Right cardiac atrium (tissue), 5 donors: ENCODE data around the gene IL5RA. TPM values are rescaled to one million over a fixed set of nuclear protein-coding genes. Genes with fewer than 3 reads are reported as not detected.

ENCODE experiments used
- ATAC-seq, 2 donors: fragments of 200-7000 bp; cut with Tn5 transposase; one replicate each; pipeline versions ENCODE4 v1.8.0 to v1.9.1; 2020; ENCODE audit warnings: moderate library complexity in 2 of 2, mild to moderate bottlenecking in 1 of 2
- DNase-seq, 3 donors: peaks; one replicate each; pipeline ENCODE4 v3.0.0-alpha.2; 2020
- H3K27ac ChIP-seq: one replicate; pipeline ENCODE4 v1.5.1; 2013; ENCODE audit warnings: mild to moderate bottlenecking, low read length, control low read depth, moderate library complexity
- H3K27me3 ChIP-seq: one replicate; pipeline ENCODE4 v1.6.1; 2013; ENCODE audit not compliant: control insufficient read depth, insufficient read depth
- H3K4me1 ChIP-seq: one replicate; pipeline ENCODE4 v1.6.1; 2013; ENCODE audit warnings: low read length; ENCODE audit not compliant: control insufficient read depth, insufficient read depth
- H3K4me3 ChIP-seq: one replicate; pipeline ENCODE4 v1.5.1; 2013; ENCODE audit warnings: low read length, control low read depth
- H3K9me3 ChIP-seq: one replicate; pipeline ENCODE4 v1.6.1; 2013; ENCODE audit warnings: low read length; ENCODE audit not compliant: control insufficient read depth
- WGBS: extraction: QIAGEN DNeasy Blood & Tissue Kit; methylation state at CpG from one replicate; pipeline ENCODE4 v1.1.7; 2013; 5-methylcytosine and 5-hydroxymethylcytosine counted together
- intact Hi-C, 4 donors: fragments of 100-400 bp; cut with DNase I; formaldehyde crosslinking; loops; one replicate each; pipeline versions ENCODE4 v1.11.0 to v1.14.0; 2022 to 2023
- polyA plus RNA-seq: library from polyadenylated mRNA; stranded (reverse); fragments of 200-250 nt; gene quantifications from one replicate; pipeline ENCODE4 v1.2.3, GENCODE V29; 2013
- total RNA-seq, 4 donors: library from RNA; stranded (reverse); fragmentation: NEBNext Ultra II Directional; extraction: Animal tissue kit (Norgen Biotek cat#: 25700); gene quantifications; one replicate each; pipeline ENCODE4 v1.2.1, GENCODE V29; 2021
- donor health status: healthy with polysubstance abuse.
- donor health status: DM: no; HTN: yes; CAD: no.
- donor health status: DM: no; HTN: no; CAD: no.
- donor health status: DM: no; HTN: yes; CAD: no; lungs with severe emphysema.
- donor health status: DM: yes; HTN: yes; CAD: no.

The IL5RA gene
- total and polyA plus RNA-seq, 5 donors, result 1.4 to 3.9 (median 2.5) TPM

DNA sequence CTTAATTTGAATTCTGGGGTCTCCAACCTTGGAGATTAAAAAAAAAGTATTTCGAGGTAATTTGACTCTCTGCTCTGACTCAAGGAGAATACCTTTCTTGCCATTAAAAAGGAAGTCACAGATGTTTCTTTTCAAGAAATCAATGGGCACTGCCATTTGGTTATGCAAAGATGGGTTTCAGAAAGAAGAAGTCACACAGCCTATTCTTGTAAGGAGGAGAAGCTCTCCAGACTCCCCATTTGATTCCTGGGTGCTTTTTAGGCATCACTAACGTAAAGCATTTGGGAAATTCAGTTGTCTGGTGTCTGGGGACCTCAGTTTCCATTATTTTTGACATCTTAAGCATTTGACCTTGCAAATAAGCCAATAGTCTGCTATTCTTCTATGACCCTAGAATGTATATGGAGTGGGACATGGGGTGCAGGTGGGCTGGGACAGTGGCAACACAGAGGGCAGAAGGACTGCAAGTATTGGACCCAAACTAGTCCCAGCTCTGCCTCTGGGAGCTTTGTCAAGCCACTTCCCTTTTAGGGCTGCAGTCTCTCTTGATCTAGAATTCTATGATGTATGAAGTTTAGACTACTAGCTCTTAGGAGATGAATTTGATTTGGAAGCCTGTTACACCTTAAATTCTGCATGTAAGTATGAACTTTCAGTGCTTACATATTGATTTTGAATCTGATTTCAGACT lies 27.8 kb downstream of the IL5RA start:
- H3K4me3 ChIP-seq, result no peak overlapping the region
- H3K27me3 ChIP-seq, result no peaks in the 10 kb centered on the region
- no peak overlapping the region for H3K27ac ChIP-seq
- intact Hi-C loops, result no loop called here
- ATAC-seq (no peak), DNase-seq (no peak)
- H3K9me3 ChIP-seq, result no peaks in the 10 kb centered on the region
- 80% methylated on average over 2 of the region's 2 CpGs for WGBS
- H3K4me1 ChIP-seq, result no peaks in the 10 kb centered on the region

DNA sequence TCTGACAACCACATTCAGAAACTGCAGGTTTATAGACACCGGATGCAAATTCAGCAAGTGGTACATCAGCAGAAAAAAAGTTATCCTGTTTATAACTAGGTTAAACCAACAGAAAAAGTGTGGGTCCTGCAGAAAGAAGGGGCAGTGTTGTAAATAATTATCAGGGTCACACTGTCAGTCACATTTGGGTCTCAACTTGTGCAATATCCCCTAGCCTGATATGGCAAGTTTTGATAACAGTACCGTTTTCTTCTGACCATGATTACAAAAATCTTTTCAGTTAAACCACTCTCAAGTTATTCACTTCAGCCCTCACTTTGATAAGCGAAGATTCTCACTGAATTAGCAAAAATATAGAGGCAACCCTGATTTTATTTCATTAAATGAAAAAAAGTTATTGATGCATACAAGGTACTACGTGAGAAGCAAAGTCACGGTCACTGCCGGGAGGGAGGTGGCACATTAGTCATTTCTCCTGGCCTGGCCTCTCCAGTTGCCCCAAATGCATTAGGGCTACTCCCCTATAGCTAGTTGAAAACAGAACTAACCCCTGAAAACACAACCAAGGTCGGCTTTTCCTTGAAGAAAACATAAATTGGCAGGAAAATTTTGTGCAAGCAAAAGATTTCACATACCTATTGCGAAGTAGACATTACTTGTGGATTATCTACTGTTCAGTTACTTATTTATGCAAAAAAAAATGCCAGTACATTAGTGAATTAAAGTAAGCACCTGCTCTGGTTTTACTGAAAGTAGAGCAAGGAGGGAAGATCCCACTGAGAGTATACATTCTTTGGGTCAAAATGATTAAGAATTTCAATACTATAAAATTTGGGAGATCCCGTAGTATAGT lies 28.6 kb downstream of the IL5RA start:
- Histone ChIP-seq H3K9me3 (no peaks in the 10 kb centered on the region), H3K27ac (no peak overlapping the region), H3K27me3 (no peaks in the 10 kb centered on the region), H3K4me3 (no peak overlapping the region), H3K4me1 (no peaks in the 10 kb centered on the region)
- WGBS, result 79% methylated on average over 9 of the region's 9 CpGs
- intact Hi-C loops, result no loop called here
- ATAC-seq (no peak), DNase-seq (no peak)

DNA sequence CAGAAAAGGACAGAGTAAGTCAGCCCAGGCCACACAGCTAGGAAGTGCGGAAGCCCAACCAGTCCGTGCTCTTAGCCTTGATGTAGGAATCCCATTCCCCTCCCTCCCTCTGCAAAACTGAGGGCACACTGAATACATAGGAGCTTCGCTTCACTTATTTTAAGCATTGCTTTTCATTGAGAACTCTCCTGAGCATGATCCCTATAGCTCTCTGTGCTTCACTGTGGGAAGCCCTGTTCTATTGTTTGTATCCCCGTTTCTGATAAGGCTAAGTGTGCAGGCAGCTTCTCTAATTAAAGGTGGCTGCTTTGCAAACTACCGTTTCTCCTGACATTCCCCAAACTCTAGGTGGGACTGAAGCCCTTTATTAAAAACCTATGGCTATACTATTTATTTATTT lies 29.9 kb downstream of the IL5RA start:
- ATAC-seq, result no peak
- Histone ChIP-seq H3K4me3 (no peak overlapping the region), H3K27ac (no peak overlapping the region), H3K27me3 (no peaks in the 10 kb centered on the region), H3K9me3 (no peaks in the 10 kb centered on the region), H3K4me1 (no peaks in the 10 kb centered on the region)
- 58% methylated on average over 5 of the region's 5 CpGs for WGBS
- intact Hi-C loops, result no loop called here
- DNase-seq, result no peak

DNA sequence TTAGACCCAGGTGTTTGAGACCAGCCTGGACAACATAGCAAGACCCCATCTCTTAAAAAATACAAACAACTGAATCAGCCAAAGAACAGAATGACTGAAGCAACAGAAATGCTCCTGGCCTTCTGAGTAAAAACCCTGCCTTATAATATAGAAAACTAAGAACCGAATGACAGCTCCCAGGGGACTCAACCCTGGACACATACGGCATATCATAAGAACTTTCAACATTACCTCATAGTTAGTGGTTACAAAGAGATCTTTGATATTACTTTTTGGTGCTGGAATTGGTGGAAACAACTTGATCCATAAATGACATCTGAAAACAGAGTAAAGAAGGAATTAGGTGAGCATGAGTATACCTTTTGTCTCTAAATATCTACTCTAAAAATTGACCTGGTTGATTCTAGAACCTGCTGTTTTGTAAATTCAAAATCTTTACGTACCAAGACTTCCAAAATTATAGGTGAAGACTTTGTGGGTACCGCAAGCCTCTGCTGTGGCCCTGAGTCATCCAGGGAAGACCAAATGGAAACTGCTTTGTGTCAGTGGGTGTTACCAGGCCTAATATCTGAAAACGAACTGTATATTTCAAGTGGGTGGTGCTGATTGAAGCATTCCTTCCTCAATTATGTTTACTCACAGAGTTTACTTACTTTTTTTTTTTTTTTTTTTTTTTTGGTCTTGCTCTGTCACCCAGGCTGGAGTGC lies 35.5 kb downstream of the IL5RA start:
- Histone ChIP-seq H3K27ac (no peak overlapping the region), H3K9me3 (no peaks in the 10 kb centered on the region), H3K4me1 (no peaks in the 10 kb centered on the region), H3K4me3 (no peak overlapping the region), H3K27me3 (no peaks in the 10 kb centered on the region)
- ATAC-seq, result no peak
- WGBS, result 62% methylated on average over 5 of the region's 5 CpGs
- no peak for DNase-seq
- intact Hi-C loops, result no loop called here

DNA sequence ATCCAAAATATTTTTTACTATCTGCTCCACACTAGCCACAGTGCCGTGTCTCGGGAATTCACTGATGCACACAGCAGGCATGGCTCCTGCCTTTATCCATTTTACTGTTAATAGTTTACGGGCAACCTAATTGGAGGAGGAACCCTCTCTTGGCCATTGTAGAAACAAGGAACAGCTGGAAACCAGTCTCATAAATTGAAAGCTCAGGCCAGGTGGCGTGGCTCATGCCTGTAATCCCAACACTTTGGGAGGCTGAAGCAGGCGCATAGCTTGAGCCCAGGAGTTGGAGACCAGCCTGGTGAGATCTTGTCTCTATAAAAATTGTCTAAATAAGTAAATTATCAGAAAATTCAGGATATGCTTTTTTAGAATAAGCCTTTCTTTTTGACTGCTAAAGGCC lies 39.0 kb downstream of the IL5RA start:
- DNase-seq (no peak), ATAC-seq (no peak)
- WGBS, result 67% methylated on average over 5 of the region's 5 CpGs
- H3K4me1 ChIP-seq, result no peaks in the 10 kb centered on the region
- H3K9me3 ChIP-seq, result no peaks in the 10 kb centered on the region
- no peaks in the 10 kb centered on the region for H3K27me3 ChIP-seq
- no peak overlapping the region for H3K27ac ChIP-seq
- no peak overlapping the region for H3K4me3 ChIP-seq
- intact Hi-C loops, result no loop called here

DNA sequence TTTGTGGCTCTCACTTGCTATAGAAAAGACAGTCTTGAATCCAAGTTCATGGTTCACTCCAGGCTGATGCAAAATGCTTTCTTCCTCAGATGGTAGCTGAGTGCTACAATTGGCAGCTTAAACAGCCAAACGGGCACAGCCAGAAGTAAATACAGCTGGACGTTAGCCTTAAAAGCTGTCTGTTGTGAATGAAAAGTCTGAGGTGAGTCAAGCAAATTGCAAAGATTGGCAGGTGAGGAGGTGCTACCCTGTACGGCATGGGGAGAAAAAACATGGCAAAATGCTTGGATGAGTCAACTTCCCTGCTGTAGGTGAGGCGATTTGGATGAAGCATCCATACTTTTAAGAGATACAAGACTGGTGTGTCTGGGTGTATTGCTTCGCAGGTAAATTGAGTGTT lies 40.5 kb downstream of the IL5RA start:
- ATAC-seq (no peak), DNase-seq (no peak)
- Histone ChIP-seq H3K27ac (no peak overlapping the region), H3K4me3 (no peak overlapping the region), H3K27me3 (no peaks in the 10 kb centered on the region), H3K4me1 (no peaks in the 10 kb centered on the region), H3K9me3 (no peaks in the 10 kb centered on the region)
- 74% methylated on average over 5 of the region's 5 CpGs for WGBS
- intact Hi-C loops, result no loop called here

DNA sequence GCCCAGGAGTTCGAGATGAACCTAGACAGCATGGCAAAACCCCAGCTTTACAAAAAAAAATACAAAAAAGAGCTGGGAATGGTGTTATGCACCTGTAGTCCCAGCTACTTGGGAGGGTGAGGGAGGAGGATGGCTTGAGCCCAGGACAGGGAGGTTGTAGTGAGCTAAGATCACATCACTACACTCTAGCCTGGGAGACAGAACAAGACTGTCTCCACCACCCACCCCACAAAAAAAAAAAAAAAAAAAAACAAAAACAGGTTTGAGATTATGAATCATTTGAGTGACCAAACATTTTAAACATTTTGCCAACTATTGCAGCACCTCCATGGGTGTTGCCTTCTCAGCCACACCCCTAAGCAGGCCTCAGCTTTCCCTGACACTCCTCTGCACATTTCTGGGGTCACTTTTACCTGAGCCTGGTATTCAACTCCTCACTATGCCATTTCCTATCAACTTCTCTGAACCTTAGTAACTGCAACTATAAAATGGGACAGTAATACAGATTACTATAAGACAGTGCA lies 41.8 kb downstream of the IL5RA start:
- intact Hi-C loops, result no loop called here
- Histone ChIP-seq H3K4me1 (no peaks in the 10 kb centered on the region), H3K27me3 (no peaks in the 10 kb centered on the region), H3K27ac (no peak overlapping the region), H3K4me3 (no peak overlapping the region), H3K9me3 (no peaks in the 10 kb centered on the region)
- ATAC-seq, result no peak
- no peak for DNase-seq
- 87% methylated on average over 1 of the region's 1 CpG for WGBS

DNA sequence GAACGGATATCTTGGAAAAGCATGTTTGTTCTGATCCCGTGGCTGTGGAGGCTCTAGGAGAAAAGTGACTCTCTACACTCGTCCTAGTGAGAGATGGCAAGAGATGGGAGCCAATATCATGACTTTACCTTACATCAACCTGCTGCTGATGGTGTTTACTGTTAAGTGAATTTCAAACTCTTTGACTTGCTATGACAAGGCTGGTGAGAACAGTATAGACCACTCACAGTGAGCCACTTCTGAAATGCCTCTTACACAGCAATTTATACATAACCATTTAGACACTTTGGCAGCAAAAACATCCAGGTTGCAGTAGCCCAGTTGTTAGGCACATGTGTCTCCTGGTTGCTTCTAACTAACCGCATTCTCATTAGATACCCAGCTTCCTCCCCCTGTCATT lies 43.3 kb downstream of the IL5RA start:
- H3K9me3 ChIP-seq, result no peaks in the 10 kb centered on the region
- DNase-seq (no peak), ATAC-seq (no peak)
- intact Hi-C loops, result no loop called here
- H3K4me3 ChIP-seq, result no peak overlapping the region
- no peaks in the 10 kb centered on the region for H3K4me1 ChIP-seq
- H3K27me3 ChIP-seq, result no peaks in the 10 kb centered on the region
- H3K27ac ChIP-seq, result no peak overlapping the region
- WGBS, result 82% methylated on average over 4 of the region's 4 CpGs

DNA sequence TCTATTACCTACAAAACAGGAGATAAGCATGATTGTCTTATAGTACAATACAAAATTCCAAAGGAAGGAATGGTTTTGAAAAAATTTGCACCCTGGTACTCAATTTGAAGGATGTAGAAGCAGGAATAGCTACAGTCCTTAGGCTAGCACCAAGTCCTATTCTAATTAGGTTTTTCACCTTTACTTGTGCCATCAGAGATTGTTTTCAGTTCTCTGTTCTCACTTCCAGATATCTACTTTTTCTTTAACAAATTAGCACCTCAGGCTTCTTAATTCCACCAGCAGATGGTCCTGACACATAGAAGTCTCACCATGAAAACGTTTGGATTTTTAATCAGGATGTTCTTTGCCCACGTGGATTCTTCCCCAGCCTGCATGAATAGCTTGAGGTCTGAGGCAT lies 43.8 kb downstream of the IL5RA start:
- Histone ChIP-seq H3K4me1 (no peaks in the 10 kb centered on the region), H3K4me3 (no peak overlapping the region), H3K27me3 (no peaks in the 10 kb centered on the region), H3K27ac (no peak overlapping the region), H3K9me3 (no peaks in the 10 kb centered on the region)
- DNase-seq (no peak), ATAC-seq (no peak)
- 30% methylated on average over 2 of the region's 2 CpGs for WGBS
- intact Hi-C loops, result no loop called here

DNA sequence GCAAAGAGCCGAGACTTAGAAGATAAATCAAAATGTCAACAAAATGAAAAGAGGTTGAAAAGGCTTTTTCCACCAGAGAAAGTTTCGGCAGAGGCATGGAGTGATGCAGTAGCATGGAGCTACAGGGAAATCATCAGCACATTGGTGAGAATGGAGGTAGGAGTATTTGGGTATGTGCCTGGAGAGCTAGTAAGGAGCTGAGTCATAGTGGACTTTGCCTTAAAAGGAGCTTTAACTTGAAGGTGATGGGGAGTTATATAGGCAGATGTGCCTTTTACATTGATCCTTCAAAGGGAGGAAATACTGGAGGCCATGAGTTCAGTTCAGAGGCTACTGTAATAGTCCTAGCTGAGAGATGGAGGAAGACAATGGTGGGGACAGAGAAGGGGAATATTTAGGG lies 44.3 kb downstream of the IL5RA start:
- no peak overlapping the region for H3K27ac ChIP-seq
- intact Hi-C loops, result no loop called here
- ATAC-seq (no peak), DNase-seq (no peak)
- 86% methylated on average over 2 of the region's 2 CpGs for WGBS
- no peak overlapping the region for H3K4me3 ChIP-seq
- H3K27me3 ChIP-seq, result no peaks in the 10 kb centered on the region
- no peaks in the 10 kb centered on the region for H3K9me3 ChIP-seq
- no peaks in the 10 kb centered on the region for H3K4me1 ChIP-seq

DNA sequence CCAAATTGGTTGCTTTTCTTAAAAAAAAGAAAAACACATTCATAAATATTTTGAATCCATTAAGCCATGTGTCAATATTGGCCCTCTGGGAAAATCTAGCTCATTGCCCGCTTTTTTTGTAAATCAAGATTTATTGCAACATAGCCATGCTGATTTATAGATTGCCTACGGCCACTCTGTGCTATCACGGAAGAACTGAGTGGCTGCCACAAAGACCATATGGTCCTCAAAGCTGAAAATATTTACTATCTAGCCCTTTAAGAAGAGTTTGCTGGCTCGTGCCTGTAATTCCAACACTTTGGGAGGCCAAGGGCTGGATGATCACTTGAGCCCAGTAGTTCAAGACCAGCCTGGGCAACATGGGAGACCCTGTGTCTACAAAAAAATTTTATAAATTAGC lies 45.9 kb downstream of the IL5RA start:
- Histone ChIP-seq H3K27me3 (no peaks in the 10 kb centered on the region), H3K9me3 (no peaks in the 10 kb centered on the region), H3K4me3 (no peak overlapping the region), H3K4me1 (no peaks in the 10 kb centered on the region), H3K27ac (no peak overlapping the region)
- DNase-seq, result no peak
- no peak for ATAC-seq
- WGBS, result 72% methylated on average over 4 of the region's 4 CpGs
- intact Hi-C loops, result no loop called here
